ENCODE data around the gene TPRG1.

DNA sequence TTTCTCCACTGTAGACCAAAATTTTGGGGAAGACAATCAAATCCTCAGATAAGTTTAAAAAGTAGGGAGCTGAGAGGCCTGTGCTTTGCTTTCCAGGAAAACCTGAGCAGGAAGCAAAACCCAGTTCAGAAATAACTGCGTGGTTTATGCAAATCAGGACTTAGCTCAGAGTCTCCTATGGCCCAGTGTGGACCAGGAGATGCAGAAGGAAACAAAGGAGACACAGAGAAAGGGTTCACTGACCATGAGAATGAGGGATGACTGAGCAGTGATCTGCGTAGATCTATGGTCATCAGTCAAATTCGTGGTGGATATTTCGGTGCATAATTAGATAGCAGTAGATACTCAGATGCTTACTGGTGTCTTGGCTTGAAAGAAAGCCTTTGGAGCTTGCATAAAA is 196.6 kb downstream of the TPRG1 start:
- TF ChIP-seq POLR2AphosphoS5 (IDR thresholded peaks at IDR 0.05) (no peak), EP300 (IDR thresholded peaks at IDR 0.05) (no peak), POLR2A (IDR thresholded peaks at IDR 0.05) (no peak)
- TF ChIP-seq, protein P1, sequence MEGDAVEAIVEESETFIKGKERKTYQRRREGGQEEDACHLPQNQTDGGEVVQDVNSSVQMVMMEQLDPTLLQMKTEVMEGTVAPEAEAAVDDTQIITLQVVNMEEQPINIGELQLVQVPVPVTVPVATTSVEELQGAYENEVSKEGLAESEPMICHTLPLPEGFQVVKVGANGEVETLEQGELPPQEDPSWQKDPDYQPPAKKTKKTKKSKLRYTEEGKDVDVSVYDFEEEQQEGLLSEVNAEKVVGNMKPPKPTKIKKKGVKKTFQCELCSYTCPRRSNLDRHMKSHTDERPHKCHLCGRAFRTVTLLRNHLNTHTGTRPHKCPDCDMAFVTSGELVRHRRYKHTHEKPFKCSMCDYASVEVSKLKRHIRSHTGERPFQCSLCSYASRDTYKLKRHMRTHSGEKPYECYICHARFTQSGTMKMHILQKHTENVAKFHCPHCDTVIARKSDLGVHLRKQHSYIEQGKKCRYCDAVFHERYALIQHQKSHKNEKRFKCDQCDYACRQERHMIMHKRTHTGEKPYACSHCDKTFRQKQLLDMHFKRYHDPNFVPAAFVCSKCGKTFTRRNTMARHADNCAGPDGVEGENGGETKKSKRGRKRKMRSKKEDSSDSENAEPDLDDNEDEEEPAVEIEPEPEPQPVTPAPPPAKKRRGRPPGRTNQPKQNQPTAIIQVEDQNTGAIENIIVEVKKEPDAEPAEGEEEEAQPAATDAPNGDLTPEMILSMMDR (IDR thresholded peaks at IDR 0.05): no peak

All from gastroesophageal sphincter (tissue), 3 donors.